ENCODE data around the gene DZANK1. TPM values are rescaled to one million over a fixed set of nuclear protein-coding genes. Genes with fewer than 3 reads are reported as not detected.

The DZANK1 gene
- total RNA-seq, 1 experiment from 2014 or later = 1.7 TPM

DNA sequence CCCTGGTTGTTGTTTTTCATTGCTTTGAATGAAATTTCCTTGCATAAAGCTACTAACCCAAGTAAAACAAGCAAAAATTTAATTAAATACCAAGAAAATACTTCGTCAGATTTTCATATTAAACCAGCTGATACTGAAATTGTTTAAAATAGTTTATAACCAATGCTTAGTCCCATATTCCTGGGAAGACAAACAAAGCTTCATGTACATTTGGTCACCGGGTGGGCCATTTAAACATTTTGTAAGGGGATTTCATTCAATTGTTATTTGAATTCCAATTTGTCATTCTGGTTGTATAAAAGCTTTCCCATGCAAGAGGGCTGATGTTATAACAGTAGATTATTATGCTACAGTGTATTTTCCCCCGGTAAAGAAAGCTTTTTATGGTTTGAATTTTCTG is 30.8 kb upstream of the DZANK1 start:
- no peak overlapping the region for H3K27ac ChIP-seq (ENCODE audit: low read depth, low read length)
- ATAC-seq (no peak), DNase-seq (ENCODE audit: low read depth, low spot score) (no peak)
- ChIA-PET CTCF (interaction anchor here (1.1 to 1.3 kb wide), 2 partner anchors 9 to 10 kb away, joined by 3 to 6 read pairs; partner anchors contain the start of gene SEC23B), RAD21 (ENCODE audit: low non-redundant PET in 1 of 2, low total read pairs in 2 of 2, uncharacterized antibody in 2 of 2, unreplicated experiment in 2 of 2) (no interaction called here), POLR2A (interaction anchor here (0.6 to 4.1 kb wide), 3 partner anchors 10 to 195 kb away, joined by 3 to 43 read pairs (median 4); partner anchors contain the start of genes DZANK1, POLR3F and SEC23B)
- H3K4me2 ChIP-seq (ENCODE audit: low read length) = peak overlapping the region; percentile 77
- no TSS peak for BruUV-seq (replicated peaks)
- no peak for TF ChIP-seq CEBPB (IDR thresholded peaks at IDR 0.05; ENCODE audit: low read depth)
- TF ChIP-seq EZH2 (IDR thresholded peaks at IDR 0.05) = no peak
- TF ChIP-seq RAD21 (IDR thresholded peaks at IDR 0.05; ENCODE audit: low read depth) = no peak
- TF ChIP-seq, protein P1, sequence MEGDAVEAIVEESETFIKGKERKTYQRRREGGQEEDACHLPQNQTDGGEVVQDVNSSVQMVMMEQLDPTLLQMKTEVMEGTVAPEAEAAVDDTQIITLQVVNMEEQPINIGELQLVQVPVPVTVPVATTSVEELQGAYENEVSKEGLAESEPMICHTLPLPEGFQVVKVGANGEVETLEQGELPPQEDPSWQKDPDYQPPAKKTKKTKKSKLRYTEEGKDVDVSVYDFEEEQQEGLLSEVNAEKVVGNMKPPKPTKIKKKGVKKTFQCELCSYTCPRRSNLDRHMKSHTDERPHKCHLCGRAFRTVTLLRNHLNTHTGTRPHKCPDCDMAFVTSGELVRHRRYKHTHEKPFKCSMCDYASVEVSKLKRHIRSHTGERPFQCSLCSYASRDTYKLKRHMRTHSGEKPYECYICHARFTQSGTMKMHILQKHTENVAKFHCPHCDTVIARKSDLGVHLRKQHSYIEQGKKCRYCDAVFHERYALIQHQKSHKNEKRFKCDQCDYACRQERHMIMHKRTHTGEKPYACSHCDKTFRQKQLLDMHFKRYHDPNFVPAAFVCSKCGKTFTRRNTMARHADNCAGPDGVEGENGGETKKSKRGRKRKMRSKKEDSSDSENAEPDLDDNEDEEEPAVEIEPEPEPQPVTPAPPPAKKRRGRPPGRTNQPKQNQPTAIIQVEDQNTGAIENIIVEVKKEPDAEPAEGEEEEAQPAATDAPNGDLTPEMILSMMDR (IDR thresholded peaks at IDR 0.05 in 2 of 3, conservative IDR thresholded peaks at IDR 0.05 in 1 of 3; ENCODE audit: borderline replicate concordance in 1 of 3, insufficient read depth in 1 of 3, low read depth in 2 of 3, low read length in 2 of 3) = no peak
- TF ChIP-seq SIN3A (IDR thresholded peaks at IDR 0.05; ENCODE audit: low read depth) = no peak
- TF ChIP-seq, protein P2, sequence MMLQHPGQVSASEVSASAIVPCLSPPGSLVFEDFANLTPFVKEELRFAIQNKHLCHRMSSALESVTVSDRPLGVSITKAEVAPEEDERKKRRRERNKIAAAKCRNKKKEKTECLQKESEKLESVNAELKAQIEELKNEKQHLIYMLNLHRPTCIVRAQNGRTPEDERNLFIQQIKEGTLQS (IDR thresholded peaks at IDR 0.05) = no peak
- no peak for TF ChIP-seq ZNF274 (IDR thresholded peaks at IDR 0.05; ENCODE audit: low read depth, low read length)
- TF ChIP-seq YY1 (IDR thresholded peaks at IDR 0.05; ENCODE audit: extremely low read depth, insufficient replicate concordance, low read depth, low read length) = no peak
- TF ChIP-seq, protein P3, sequence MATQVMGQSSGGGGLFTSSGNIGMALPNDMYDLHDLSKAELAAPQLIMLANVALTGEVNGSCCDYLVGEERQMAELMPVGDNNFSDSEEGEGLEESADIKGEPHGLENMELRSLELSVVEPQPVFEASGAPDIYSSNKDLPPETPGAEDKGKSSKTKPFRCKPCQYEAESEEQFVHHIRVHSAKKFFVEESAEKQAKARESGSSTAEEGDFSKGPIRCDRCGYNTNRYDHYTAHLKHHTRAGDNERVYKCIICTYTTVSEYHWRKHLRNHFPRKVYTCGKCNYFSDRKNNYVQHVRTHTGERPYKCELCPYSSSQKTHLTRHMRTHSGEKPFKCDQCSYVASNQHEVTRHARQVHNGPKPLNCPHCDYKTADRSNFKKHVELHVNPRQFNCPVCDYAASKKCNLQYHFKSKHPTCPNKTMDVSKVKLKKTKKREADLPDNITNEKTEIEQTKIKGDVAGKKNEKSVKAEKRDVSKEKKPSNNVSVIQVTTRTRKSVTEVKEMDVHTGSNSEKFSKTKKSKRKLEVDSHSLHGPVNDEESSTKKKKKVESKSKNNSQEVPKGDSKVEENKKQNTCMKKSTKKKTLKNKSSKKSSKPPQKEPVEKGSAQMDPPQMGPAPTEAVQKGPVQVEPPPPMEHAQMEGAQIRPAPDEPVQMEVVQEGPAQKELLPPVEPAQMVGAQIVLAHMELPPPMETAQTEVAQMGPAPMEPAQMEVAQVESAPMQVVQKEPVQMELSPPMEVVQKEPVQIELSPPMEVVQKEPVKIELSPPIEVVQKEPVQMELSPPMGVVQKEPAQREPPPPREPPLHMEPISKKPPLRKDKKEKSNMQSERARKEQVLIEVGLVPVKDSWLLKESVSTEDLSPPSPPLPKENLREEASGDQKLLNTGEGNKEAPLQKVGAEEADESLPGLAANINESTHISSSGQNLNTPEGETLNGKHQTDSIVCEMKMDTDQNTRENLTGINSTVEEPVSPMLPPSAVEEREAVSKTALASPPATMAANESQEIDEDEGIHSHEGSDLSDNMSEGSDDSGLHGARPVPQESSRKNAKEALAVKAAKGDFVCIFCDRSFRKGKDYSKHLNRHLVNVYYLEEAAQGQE (IDR thresholded peaks at IDR 0.05; ENCODE audit: low read depth) = no peak
- TF ChIP-seq POLR2AphosphoS5 (IDR thresholded peaks at IDR 0.05; ENCODE audit: low read depth, low read length) = no peak
- TF ChIP-seq TCF7L2 (IDR thresholded peaks at IDR 0.05; ENCODE audit: borderline replicate concordance, extremely low read depth, insufficient read depth, insufficient read length) = no peak
- no peak for TF ChIP-seq JUND (IDR thresholded peaks at IDR 0.05)
- TF ChIP-seq EGR1 (IDR thresholded peaks at IDR 0.05; ENCODE audit: low read depth) = no peak
- no peak for TF ChIP-seq EZH2phosphoT487 (IDR thresholded peaks at IDR 0.05; ENCODE audit: borderline replicate concordance)
- H3K36me3 ChIP-seq (ENCODE audit: control insufficient read depth in 1 of 2, insufficient read depth in 2 of 2, low read length in 2 of 2) = no peaks in the 10 kb centered on the region; a peak in 1 of 4 replicates
- no peaks in the 10 kb centered on the region for H3K9me2 ChIP-seq (ENCODE audit: insufficient read depth)
- no peaks in the 10 kb centered on the region for H4K20me1 ChIP-seq (ENCODE audit: insufficient read depth)
- H3K9ac ChIP-seq (ENCODE audit: low read length) = no peak overlapping the region
- intact Hi-C loops (cut with micrococcal nuclease) = no loop called here
- peak overlapping the region; percentile 49 for H2AFZ ChIP-seq (ENCODE audit: low read depth, low read length, poor library complexity, severe bottlenecking)
- H3K79me2 ChIP-seq (ENCODE audit: insufficient read depth, low read length) = peaks cover 9% of the 10 kb centered on the region; the same call in 1 of the 2 replicates
- no peaks in the 10 kb centered on the region for H3K9me3 ChIP-seq (ENCODE audit: control insufficient read depth in 1 of 2, insufficient read depth in 1 of 2, low read depth in 1 of 2, low read length in 2 of 2)
- H3K4me1 ChIP-seq (ENCODE audit: control insufficient read depth in 1 of 2, insufficient read depth in 2 of 2, low read length in 2 of 2) = peaks cover 3 to 10% of the 10 kb centered on the region in 2 experiments; a peak in 3 of 4 replicates
- H3K27me3 ChIP-seq (ENCODE audit: insufficient read depth, low read length) = no peaks in the 10 kb centered on the region
- H3K4me3 ChIP-seq (replicated peaks in 1 of 2; ENCODE audit: low read depth in 1 of 2, low read length in 2 of 2) = peak overlapping the region; percentile 74 to 76

Measured in HCT116 (cell line).